HepG2 (cell line): Measurements from ENCODE around the gene MGST2. TPM values are rescaled to one million over a fixed set of nuclear protein-coding genes. Genes with fewer than 3 reads are reported as not detected.

Source experiments
- ATAC-seq: fragments of 200-7000 bp; cut with Tn5 transposase; 3 replicates; pipeline ENCODE4 v1.9.1; 2020; ENCODE audit warnings: mild to moderate bottlenecking, moderate library complexity
- BruUV-seq: library from RNA; stranded (reverse); fragments of 400-500 nt; replicated peaks from 2 replicates; lab custom pipeline; 2021; lab: Mats Ljungman, UMichigan
- CTCF ChIA-PET: fragments of 300-600 bp; formaldehyde crosslinking; extraction: SDS; loops from one replicate; lab custom pipeline; 2021; ENCODE audit warnings: low total read pairs, inconsistent platforms, low intra/inter-chr PET ratio; lab: Yijun Ruan, JAX
- POLR2A ChIA-PET: fragments of 350-600 bp; sonication (Branson Sonifier 250); formaldehyde crosslinking; loops from one replicate; lab custom pipeline; 2020; ENCODE audit warnings: antibody characterized with exemption, inconsistent platforms; lab: Yijun Ruan, JAX
- DNase-seq: peaks from one replicate; pipeline ENCODE4 v3.0.0-alpha.2; 2015; ENCODE audit warnings: low spot score
- FAIRE-seq: peaks from 3 replicates; lab custom pipeline; 2011; peaks lifted over from hg19 to GRCh38; lab: Jason Lieb, UNC
- H2AFZ ChIP-seq: one replicate; pipeline ENCODE4 v1.6.1; 2011; ENCODE audit warnings: low read length, inconsistent platforms
- H3K27ac ChIP-seq: fragments of 300-600 bp; 3 replicates; pipeline ENCODE4 v1.8.0; 2011; ENCODE audit warnings: mixed run types, mild to moderate bottlenecking, mixed read lengths, low read length, inconsistent platforms; ENCODE audit not compliant: insufficient read depth; ENCODE audit errors: extremely low read length
- H3K27me3 ChIP-seq, 2 experiments: fragments of 200-600 bp in 1 of 2; 2 replicates in 1 of 2; 3 replicates in 1 of 2; pipeline versions ENCODE4 v1.6.0 to v1.8.0; 2011; ENCODE audit warnings: low read length in 2 of 2, mild to moderate bottlenecking in 2 of 2, moderate library complexity in 2 of 2, inconsistent platforms in 1 of 2; ENCODE audit not compliant: insufficient read depth in 2 of 2, control insufficient read depth in 1 of 2
- H3K36me3 ChIP-seq, 2 experiments: fragments of 200-600 bp in 1 of 2; replicated peaks in 1 of 2; 2 replicates in 1 of 2; 3 replicates in 1 of 2; pipeline versions ENCODE4 v1.5.1 to v1.8.0; 2011; ENCODE audit warnings: low read length in 2 of 2, inconsistent platforms in 1 of 2; ENCODE audit not compliant: insufficient read depth in 2 of 2, control insufficient read depth in 1 of 2
- H3K4me1 ChIP-seq: 2 replicates; pipeline ENCODE4 v1.5.1; 2012; ENCODE audit warnings: low read length, inconsistent platforms; ENCODE audit not compliant: insufficient read depth
- H3K4me2 ChIP-seq: 2 replicates; pipeline ENCODE4 v1.6.0; 2011; ENCODE audit warnings: low read depth, low read length, inconsistent platforms
- H3K4me3 ChIP-seq, 3 experiments: fragments of 200-600 bp in 1 of 3; sonication (generic), shearing (Covaris generic) in 1 of 3; replicated peaks in 1 of 3; 2 replicates each; pipeline ENCODE4 v1.5.1; 2011 to 2016; ENCODE audit warnings: low read length in 3 of 3, inconsistent platforms in 2 of 3, low read depth in 2 of 3, mild to moderate bottlenecking in 2 of 3, control low read depth in 1 of 3, mixed read lengths in 1 of 3; ENCODE audit not compliant: insufficient read depth in 1 of 3
- H3K79me2 ChIP-seq: one replicate; pipeline ENCODE4 v1.6.1; 2011; ENCODE audit warnings: low read length, inconsistent platforms; ENCODE audit not compliant: insufficient read depth
- H3K9ac ChIP-seq: 2 replicates; pipeline ENCODE4 v1.6.0; 2011; ENCODE audit warnings: mild to moderate bottlenecking, low read depth, low read length, inconsistent platforms; ENCODE audit not compliant: insufficient read depth
- H3K9me3 ChIP-seq: 2 replicates; pipeline ENCODE4 v1.5.1; 2012; ENCODE audit warnings: mild to moderate bottlenecking, low read length
- H4K20me1 ChIP-seq: 2 replicates; pipeline ENCODE4 v1.6.0; 2011; ENCODE audit warnings: inconsistent platforms, mild to moderate bottlenecking, low read length, moderate library complexity; ENCODE audit not compliant: insufficient read depth
- BHLHE40 ChIP-seq: IDR thresholded peaks from 2 replicates; pipeline ENCODE4 v1.6.1; 2011; ENCODE audit warnings: low read length, improper control_type of control experiment
- CHD4 ChIP-seq: fragments of 200-600 bp; sonication (generic); IDR thresholded peaks from 2 replicates; pipeline ENCODE4 v1.7.0; 2017; ENCODE audit warnings: mild to moderate bottlenecking, low read length, borderline replicate concordance
- HDAC2 ChIP-seq: sonication (generic); formaldehyde crosslinking; IDR thresholded peaks from 2 replicates; pipeline ENCODE4 v1.4.0; 2020; ENCODE audit warnings: missing genetic modification reagents
- MBD4 ChIP-seq: IDR thresholded peaks from 2 replicates; pipeline ENCODE4 v1.6.1; 2012; ENCODE audit warnings: low read length, inconsistent platforms, borderline replicate concordance
- SOX6 ChIP-seq, 2 experiments: fragments of 450-650 bp in 1 of 2; sonication (generic) in 1 of 2; formaldehyde crosslinking in 1 of 2; IDR thresholded peaks; 2 replicates each; pipeline versions ENCODE4 v1.4.0 to v1.6.1; 2017 to 2020; ENCODE audit warnings: antibody characterized with exemption in 1 of 2, mild to moderate bottlenecking in 1 of 2, missing genetic modification reagents in 1 of 2
- TCF7 ChIP-seq: sonication (generic); IDR thresholded peaks from 2 replicates; pipeline ENCODE4 v1.6.1; 2016; ENCODE audit warnings: antibody characterized with exemption, low read depth
- TGIF2 ChIP-seq: IDR thresholded peaks from 2 replicates; pipeline ENCODE4 v1.6.1; 2016; ENCODE audit warnings: control low read depth, missing compliant biosample characterization
- ZNF333 ChIP-seq: sonication (generic); formaldehyde crosslinking; IDR thresholded peaks from 2 replicates; pipeline ENCODE4 v1.4.0; 2020; ENCODE audit warnings: mild to moderate bottlenecking, missing genetic modification reagents, borderline replicate concordance
- ZNF543 ChIP-seq: sonication (generic); formaldehyde crosslinking; IDR thresholded peaks from 2 replicates; pipeline ENCODE4 v1.4.0; 2020; ENCODE audit warnings: mild to moderate bottlenecking, missing genetic modification reagents
- ZNF597 ChIP-seq: sonication (generic); formaldehyde crosslinking; IDR thresholded peaks from 2 replicates; pipeline ENCODE4 v1.5.0; 2020; ENCODE audit warnings: missing genetic modification reagents
- ZNF687 ChIP-seq: sonication (generic); formaldehyde crosslinking; IDR thresholded peaks from 2 replicates; pipeline ENCODE4 v1.5.1; 2020; ENCODE audit warnings: mild to moderate bottlenecking, missing genetic modification reagents, moderate library complexity
- ZSCAN29 ChIP-seq: sonication (generic); formaldehyde crosslinking; conservative IDR thresholded peaks from 2 replicates; pipeline ENCODE4 v1.4.0; 2020; ENCODE audit warnings: mild to moderate bottlenecking, missing genetic modification reagents
- WGBS: methylation state at CpG from one replicate; pipeline ENCODE4 v1.1.6; 2017; ENCODE audit warnings: low lambda C conversion rate; 5-methylcytosine and 5-hydroxymethylcytosine counted together
- in situ Hi-C: cut with HindIII; loops from 2 replicates; pipeline ENCODE4 v1.10.0; 2017; ENCODE audit warnings: low pct_unique_long_range_greater_than_20kb; ENCODE audit not compliant: extremely low pct_ligation_motif_present
- intact Hi-C: fragments of 100-400 bp; cut with micrococcal nuclease; formaldehyde crosslinking; loops from one replicate; pipeline ENCODE4 v1.10.0; 2022; ENCODE audit not compliant: unreplicated experiment
- polyA plus RNA-seq, 8 experiments: library from polyadenylated mRNA; depleted of rRNA in 3 of 8; stranded (reverse) in 7 of 8; unstranded in 1 of 8; fragments of >200 nt; fragmentation: Illumina TruSeq in 4 of 8; extraction: Trizol in 4 of 8; gene quantifications; 2 replicates each; pipeline versions ENCODE4 v1.2.1 to v1.2.3, GENCODE V29; 2011 to 2016; ENCODE audit warnings: low read depth in 4 of 8, missing spikeins in 1 of 8, mixed read lengths in 1 of 8; ENCODE audit not compliant: insufficient read depth in 1 of 8
- total RNA-seq, 5 experiments: library from RNA; depleted of rRNA; stranded (reverse); fragments of >200 nt; fragmentation: Illumina TruSeq; extraction: Trizol; gene quantifications; 2 replicates each; pipeline ENCODE4 v1.2.3, GENCODE V29; 2016; ENCODE audit warnings: low read depth in 1 of 5
- TF ChIP-seq, protein P1 (sequence below): sonication (generic); formaldehyde crosslinking; IDR thresholded peaks from 2 replicates; pipeline ENCODE4 v1.5.0; 2020; ENCODE audit warnings: missing genetic modification reagents

The MGST2 gene
- total and polyA plus RNA-seq, 2 of the 13 experiments (the other 11 are each of a cell fraction or from before 2014, with no cell fraction given), result 205 to 416 TPM

- TF ChIP-seq TGIF2 (CRISPR knock-in tag) (0 out of 2 replicates have a peak, but pooled peaks have one; percentile 35), ZNF543 (CRISPR knock-in tag) (0 out of 2 replicates have a peak, but pooled peaks have one; percentile 39), SOX6 (IDR thresholded peaks at IDR 0.05) (no peak), SOX6 (CRISPR knock-in tag; IDR thresholded peaks at IDR 0.05) (no peak; the same call in 1 of the 2 replicates), ZSCAN29 (CRISPR knock-in tag) (0 out of 2 replicates have a peak, but pooled peaks have one; percentile 47)
Measured at GRCh38 chr4:139656614-139657486, 8.8 kb upstream of the MGST2 start (continued).

DNA sequence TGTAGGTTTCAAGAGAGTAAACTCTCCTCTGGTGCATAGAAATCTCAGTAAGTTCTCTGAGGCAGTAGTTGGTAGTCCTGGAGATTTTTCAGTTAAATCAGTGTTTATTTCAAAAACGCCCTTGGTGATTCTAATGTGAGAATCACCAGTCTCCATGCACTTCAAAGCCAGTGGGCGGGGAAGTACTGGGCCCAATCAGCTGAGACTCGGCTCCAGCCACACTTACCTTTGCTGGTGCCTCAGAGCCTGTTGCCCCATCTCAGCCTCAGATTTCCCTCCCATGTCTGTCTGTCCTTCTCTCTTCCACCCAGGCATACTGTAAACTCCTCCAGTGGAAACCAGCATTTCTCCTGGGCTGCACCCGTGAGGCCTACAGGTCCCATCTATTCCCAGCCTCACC, 7.4 kb upstream of the MGST2 start:
- no TSS peak for BruUV-seq
- Histone ChIP-seq H3K9ac (peak overlapping the region; percentile 52), H3K27ac (peak overlapping the region; percentile 81), H3K4me3 (peak overlapping the region in 2 of 3 experiments; percentile 39 to 58; a peak in 4 of 6 replicates), H3K4me2 (peak overlapping the region; percentile 81), H3K79me2 (peaks cover 2% of the 10 kb centered on the region), H3K27me3 (no peaks in the 10 kb centered on the region), H2AFZ (no peak overlapping the region), H3K4me1 (peaks cover 86% of the 10 kb centered on the region), H3K36me3 (no peaks in the 10 kb centered on the region), H4K20me1 (no peaks in the 10 kb centered on the region), H3K9me3 (no peaks in the 10 kb centered on the region)
- FAIRE-seq (no peak), ATAC-seq (peak; percentile 35), DNase-seq (peak; percentile 64)
- 5% methylated on average over 4 of the region's 4 CpGs for WGBS
- CTCF ChIA-PET, result no interaction called here
- POLR2A ChIA-PET, result interaction anchor here (2.1 to 3.6 kb wide), 3 partner anchors 8 to 34 kb away, joined by 6 to 37 read pairs (median 10); partner anchors contain the start of gene MGST2
- in situ Hi-C loops (loop anchor here (5.0 kb wide), 2 partner anchors 84 to 594 kb away; no protein-coding TSS in a partner anchor), intact Hi-C loops (loop anchor here (5.0 kb wide), 1 partner anchor 669 kb away; no protein-coding TSS in a partner anchor)
- 0 out of 2 replicates have a peak, but pooled peaks have one; percentile 44 for TF ChIP-seq CHD4
- TF ChIP-seq ZNF687, result peak; percentile 42; the same call in 1 of the 2 replicates
- TF ChIP-seq, protein P1, sequence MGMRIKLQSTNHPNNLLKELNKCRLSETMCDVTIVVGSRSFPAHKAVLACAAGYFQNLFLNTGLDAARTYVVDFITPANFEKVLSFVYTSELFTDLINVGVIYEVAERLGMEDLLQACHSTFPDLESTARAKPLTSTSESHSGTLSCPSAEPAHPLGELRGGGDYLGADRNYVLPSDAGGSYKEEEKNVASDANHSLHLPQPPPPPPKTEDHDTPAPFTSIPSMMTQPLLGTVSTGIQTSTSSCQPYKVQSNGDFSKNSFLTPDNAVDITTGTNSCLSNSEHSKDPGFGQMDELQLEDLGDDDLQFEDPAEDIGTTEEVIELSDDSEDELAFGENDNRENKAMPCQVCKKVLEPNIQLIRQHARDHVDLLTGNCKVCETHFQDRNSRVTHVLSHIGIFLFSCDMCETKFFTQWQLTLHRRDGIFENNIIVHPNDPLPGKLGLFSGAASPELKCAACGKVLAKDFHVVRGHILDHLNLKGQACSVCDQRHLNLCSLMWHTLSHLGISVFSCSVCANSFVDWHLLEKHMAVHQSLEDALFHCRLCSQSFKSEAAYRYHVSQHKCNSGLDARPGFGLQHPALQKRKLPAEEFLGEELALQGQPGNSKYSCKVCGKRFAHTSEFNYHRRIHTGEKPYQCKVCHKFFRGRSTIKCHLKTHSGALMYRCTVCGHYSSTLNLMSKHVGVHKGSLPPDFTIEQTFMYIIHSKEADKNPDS, result no peak
- TF ChIP-seq HDAC2 (CRISPR knock-in tag), result peak; percentile 42; the same call in 1 of the 2 replicates
- TF ChIP-seq ZNF597 (CRISPR knock-in tag), result no peak
- TF ChIP-seq BHLHE40, result no peak
- TF ChIP-seq TCF7, result peak; percentile 73
- TF ChIP-seq MBD4, result no peak
- no peak for TF ChIP-seq ZNF333 (CRISPR knock-in tag)
